ENCODE results near the gene SSTR3.

SSTR3 gene

DNA sequence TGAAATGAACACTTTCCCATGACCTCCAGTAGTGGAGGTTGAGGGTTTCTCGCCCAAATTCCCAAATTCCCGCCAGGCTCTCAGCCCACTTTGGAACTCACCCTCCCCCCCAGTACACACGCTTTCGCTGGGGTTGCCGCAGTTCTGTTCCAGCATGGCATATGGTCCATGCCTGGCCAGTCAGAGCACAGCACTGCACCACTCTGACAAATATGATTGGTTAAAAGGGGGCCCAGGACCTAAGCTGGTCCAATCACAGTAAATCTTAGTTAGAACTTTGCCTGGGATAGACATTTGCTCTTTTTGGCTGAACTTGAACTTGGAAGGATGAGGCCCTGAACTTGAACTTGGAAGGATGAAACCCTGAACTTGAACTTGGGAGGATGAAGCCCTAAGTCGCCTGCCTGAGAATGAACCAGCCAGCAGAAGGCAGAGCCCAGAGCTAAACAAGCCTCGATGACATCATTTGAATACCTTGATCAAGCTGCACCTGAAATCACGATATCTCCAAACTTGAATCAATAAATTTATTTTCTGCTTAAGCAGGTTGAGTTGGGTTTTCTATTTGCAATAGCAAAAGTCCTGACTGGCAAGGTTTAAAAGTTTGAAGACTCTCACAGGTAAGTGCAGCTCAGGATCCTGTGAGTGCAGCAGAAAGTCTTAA, 12.6 kb upstream of the SSTR3 start:
- DNase-seq (ENCODE audit: low read depth in 1 of 2, low spot score in 1 of 2), result no peak
- Histone ChIP-seq H3K4me3 (replicated peaks; ENCODE audit: insufficient read depth, low read length) (no peak overlapping the region), H3K27me3 (ENCODE audit: insufficient read depth, poor library complexity, severe bottlenecking) (no peaks in the 10 kb centered on the region), H3K27ac (replicated peaks) (no peak overlapping the region)
- TF ChIP-seq, protein P1, sequence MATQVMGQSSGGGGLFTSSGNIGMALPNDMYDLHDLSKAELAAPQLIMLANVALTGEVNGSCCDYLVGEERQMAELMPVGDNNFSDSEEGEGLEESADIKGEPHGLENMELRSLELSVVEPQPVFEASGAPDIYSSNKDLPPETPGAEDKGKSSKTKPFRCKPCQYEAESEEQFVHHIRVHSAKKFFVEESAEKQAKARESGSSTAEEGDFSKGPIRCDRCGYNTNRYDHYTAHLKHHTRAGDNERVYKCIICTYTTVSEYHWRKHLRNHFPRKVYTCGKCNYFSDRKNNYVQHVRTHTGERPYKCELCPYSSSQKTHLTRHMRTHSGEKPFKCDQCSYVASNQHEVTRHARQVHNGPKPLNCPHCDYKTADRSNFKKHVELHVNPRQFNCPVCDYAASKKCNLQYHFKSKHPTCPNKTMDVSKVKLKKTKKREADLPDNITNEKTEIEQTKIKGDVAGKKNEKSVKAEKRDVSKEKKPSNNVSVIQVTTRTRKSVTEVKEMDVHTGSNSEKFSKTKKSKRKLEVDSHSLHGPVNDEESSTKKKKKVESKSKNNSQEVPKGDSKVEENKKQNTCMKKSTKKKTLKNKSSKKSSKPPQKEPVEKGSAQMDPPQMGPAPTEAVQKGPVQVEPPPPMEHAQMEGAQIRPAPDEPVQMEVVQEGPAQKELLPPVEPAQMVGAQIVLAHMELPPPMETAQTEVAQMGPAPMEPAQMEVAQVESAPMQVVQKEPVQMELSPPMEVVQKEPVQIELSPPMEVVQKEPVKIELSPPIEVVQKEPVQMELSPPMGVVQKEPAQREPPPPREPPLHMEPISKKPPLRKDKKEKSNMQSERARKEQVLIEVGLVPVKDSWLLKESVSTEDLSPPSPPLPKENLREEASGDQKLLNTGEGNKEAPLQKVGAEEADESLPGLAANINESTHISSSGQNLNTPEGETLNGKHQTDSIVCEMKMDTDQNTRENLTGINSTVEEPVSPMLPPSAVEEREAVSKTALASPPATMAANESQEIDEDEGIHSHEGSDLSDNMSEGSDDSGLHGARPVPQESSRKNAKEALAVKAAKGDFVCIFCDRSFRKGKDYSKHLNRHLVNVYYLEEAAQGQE (IDR thresholded peaks at IDR 0.05; ENCODE audit: insufficient replicate concordance, low read depth), result no peak
- TF ChIP-seq POLR2AphosphoS5 (IDR thresholded peaks at IDR 0.05; ENCODE audit: low read depth), result no peak

DNA sequence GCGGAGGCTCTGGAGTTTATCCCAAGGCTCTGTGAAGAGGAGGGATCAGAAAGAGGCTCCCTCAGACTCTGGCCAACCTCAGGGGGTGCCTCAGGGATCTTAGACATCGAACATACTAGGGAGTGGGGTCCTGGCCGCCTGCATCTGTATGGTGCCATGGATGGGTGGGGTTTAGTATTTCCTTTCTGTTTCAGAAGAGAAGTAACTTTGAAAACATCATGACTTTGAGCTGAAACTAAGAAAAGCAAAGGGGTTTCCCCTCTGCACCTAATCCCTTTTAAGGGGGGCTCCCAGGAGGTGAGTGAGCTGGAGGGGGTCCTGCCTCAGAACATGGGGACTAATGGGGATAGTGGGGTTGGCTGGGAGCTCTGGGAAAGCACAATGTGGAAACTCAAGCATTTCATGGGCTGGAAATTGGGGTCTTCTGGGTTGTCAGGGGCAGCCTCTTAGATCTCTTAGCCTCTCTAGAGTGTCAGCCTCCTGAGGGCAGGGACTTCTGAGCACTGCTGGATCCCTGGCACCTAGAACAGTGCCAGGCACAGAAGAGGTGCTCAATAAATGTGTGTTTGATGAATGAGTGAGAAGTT, 11.8 kb upstream of the SSTR3 start:
- TF ChIP-seq, protein P1 (IDR thresholded peaks at IDR 0.05; ENCODE audit: insufficient replicate concordance, low read depth), result no peak
- TF ChIP-seq POLR2AphosphoS5 (IDR thresholded peaks at IDR 0.05; ENCODE audit: low read depth), result no peak
- no peak for TF ChIP-seq GABPA (IDR thresholded peaks at IDR 0.05; ENCODE audit: low read depth)
- TF ChIP-seq, protein P2, sequence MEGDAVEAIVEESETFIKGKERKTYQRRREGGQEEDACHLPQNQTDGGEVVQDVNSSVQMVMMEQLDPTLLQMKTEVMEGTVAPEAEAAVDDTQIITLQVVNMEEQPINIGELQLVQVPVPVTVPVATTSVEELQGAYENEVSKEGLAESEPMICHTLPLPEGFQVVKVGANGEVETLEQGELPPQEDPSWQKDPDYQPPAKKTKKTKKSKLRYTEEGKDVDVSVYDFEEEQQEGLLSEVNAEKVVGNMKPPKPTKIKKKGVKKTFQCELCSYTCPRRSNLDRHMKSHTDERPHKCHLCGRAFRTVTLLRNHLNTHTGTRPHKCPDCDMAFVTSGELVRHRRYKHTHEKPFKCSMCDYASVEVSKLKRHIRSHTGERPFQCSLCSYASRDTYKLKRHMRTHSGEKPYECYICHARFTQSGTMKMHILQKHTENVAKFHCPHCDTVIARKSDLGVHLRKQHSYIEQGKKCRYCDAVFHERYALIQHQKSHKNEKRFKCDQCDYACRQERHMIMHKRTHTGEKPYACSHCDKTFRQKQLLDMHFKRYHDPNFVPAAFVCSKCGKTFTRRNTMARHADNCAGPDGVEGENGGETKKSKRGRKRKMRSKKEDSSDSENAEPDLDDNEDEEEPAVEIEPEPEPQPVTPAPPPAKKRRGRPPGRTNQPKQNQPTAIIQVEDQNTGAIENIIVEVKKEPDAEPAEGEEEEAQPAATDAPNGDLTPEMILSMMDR (IDR thresholded peaks at IDR 0.05; ENCODE audit: insufficient read depth, low read length), result no peak
- no peak for TF ChIP-seq SPI1 (IDR thresholded peaks at IDR 0.05; ENCODE audit: borderline replicate concordance, low read depth)
- Histone ChIP-seq H3K27ac (replicated peaks) (no peak overlapping the region), H3K4me3 (replicated peaks; ENCODE audit: insufficient read depth, low read length) (no peak overlapping the region), H3K27me3 (ENCODE audit: insufficient read depth, poor library complexity, severe bottlenecking) (no peaks in the 10 kb centered on the region)
- no peak for DNase-seq (ENCODE audit: low read depth in 1 of 2, low spot score in 1 of 2)

DNA sequence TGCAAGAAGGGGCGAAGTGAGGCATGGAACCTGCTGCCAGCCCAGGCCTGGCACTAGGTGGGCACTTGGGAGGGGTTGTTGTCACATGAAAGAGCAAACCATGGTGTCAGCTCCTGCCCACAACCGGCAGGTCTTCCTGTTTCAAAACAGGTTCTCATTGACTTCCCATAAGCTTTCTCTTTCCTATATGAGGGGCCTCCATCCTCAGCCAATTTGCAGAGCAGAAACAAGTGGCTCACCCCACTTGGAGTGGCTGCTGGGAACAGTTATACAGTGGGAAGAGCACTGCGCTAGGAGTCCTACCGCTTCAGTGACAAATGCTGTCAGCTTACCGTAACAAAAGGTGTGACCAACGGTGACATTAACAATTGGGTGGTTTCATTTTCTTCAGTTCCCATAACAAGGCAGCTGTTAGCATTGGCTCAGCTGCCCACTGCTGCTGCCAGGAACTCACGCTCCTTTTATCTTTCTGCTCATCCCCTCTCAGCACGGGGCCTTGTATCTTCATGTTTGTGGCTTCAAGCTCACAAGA, 10.2 kb upstream of the SSTR3 start:
- peak overlapping the region; percentile 60 for H3K27ac ChIP-seq (replicated peaks)
- DNase-seq (ENCODE audit: low read depth in 1 of 2, low spot score in 1 of 2), result peak in 1 of 2 experiments; percentile 72
- H3K27me3 ChIP-seq (ENCODE audit: insufficient read depth, poor library complexity, severe bottlenecking), result no peaks in the 10 kb centered on the region
- TF ChIP-seq GABPA (IDR thresholded peaks at IDR 0.05; ENCODE audit: low read depth) (no peak), POLR2AphosphoS5 (IDR thresholded peaks at IDR 0.05; ENCODE audit: low read depth) (peak; percentile 40; the same call in 1 of the 2 replicates), SPI1 (IDR thresholded peaks at IDR 0.05; ENCODE audit: borderline replicate concordance, low read depth) (no peak; the same call in 1 of the 2 replicates)
- TF ChIP-seq, protein P2 (IDR thresholded peaks at IDR 0.05; ENCODE audit: insufficient read depth, low read length), result no peak
- TF ChIP-seq, protein P1 (IDR thresholded peaks at IDR 0.05; ENCODE audit: insufficient replicate concordance, low read depth), result no peak
- no peak overlapping the region for H3K4me3 ChIP-seq (replicated peaks; ENCODE audit: insufficient read depth, low read length)

All from HL-60 (cell line).